Loucy (cell line): ENCODE results near the gene ZNF407.

Source experiments
- EZH2phosphoT487 ChIP-seq: fragments of 200-600 bp; IDR thresholded peaks from 2 replicates; pipeline ENCODE4 v1.6.1; 2018; ENCODE audit warnings: antibody characterized with exemption, mild to moderate bottlenecking, moderate library complexity, borderline replicate concordance
- TF ChIP-seq, protein P1 (sequence below): fragments of 200-600 bp; sonication (generic); conservative IDR thresholded peaks from 2 replicates; pipeline ENCODE4 v1.5.1; 2014; ENCODE audit warnings: mild to moderate bottlenecking, antibody characterized with exemption, low read length

DNA sequence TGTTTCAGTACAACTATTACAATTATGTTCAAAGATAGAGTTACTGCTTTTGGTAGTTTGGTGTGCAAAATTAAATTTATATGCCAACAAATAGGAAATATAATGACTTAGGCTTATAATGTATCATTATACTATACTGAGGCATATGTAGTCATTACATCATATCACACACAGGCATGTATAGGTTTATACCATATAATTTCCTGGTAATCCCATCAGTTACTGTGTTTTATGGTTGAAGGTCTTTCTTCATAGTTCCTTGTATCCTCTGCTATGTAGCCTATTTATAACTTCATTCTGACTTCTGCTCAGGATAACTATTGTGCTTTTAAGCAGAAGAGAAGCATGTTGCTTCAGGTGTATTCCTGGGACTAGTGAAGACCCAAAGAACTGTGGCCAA, 110.5 kb downstream of the ZNF407 start:
- TF ChIP-seq, protein P1, sequence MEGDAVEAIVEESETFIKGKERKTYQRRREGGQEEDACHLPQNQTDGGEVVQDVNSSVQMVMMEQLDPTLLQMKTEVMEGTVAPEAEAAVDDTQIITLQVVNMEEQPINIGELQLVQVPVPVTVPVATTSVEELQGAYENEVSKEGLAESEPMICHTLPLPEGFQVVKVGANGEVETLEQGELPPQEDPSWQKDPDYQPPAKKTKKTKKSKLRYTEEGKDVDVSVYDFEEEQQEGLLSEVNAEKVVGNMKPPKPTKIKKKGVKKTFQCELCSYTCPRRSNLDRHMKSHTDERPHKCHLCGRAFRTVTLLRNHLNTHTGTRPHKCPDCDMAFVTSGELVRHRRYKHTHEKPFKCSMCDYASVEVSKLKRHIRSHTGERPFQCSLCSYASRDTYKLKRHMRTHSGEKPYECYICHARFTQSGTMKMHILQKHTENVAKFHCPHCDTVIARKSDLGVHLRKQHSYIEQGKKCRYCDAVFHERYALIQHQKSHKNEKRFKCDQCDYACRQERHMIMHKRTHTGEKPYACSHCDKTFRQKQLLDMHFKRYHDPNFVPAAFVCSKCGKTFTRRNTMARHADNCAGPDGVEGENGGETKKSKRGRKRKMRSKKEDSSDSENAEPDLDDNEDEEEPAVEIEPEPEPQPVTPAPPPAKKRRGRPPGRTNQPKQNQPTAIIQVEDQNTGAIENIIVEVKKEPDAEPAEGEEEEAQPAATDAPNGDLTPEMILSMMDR: no peak
- TF ChIP-seq EZH2phosphoT487: no peak
